ENCODE results near the gene PRCC. TPM values are rescaled to one million over a fixed set of nuclear protein-coding genes. Genes with fewer than 3 reads are reported as not detected.

The PRCC gene
- polyA plus RNA-seq, 2 of the 4 experiments (the other 2 are of a cell fraction) = 44.5 to 52.0 TPM

DNA sequence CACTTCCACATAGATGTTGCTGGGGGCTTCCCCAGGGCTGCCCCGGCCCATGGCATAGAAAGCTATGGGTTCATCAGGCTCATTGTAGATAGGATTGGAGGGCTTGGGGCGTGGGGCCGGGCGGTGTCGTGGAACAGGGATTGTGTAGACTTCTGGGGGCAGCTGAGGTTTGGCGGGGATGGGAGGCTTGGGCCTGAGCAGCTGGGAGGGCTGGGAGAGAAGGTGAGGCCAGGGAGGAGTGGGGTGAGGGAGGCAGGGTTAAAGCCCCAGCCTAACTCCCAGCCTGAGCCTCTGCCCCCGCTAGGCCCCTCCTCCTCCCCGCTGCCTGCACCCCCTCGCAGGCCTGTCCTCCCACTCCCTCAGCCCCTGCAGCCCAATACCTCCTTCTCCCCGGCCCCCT is 41.9 kb downstream of the PRCC start:
- CTCF ChIA-PET = interaction anchor here (0.7 to 27.2 kb wide), 7 partner anchors 12 to 118 kb away, joined by 3 to 480 read pairs (median 11); partner anchors contain the start of genes INSRR, LRRC71 and NTRK1
- FAIRE-seq (no peak), ATAC-seq (no peak)

DNA sequence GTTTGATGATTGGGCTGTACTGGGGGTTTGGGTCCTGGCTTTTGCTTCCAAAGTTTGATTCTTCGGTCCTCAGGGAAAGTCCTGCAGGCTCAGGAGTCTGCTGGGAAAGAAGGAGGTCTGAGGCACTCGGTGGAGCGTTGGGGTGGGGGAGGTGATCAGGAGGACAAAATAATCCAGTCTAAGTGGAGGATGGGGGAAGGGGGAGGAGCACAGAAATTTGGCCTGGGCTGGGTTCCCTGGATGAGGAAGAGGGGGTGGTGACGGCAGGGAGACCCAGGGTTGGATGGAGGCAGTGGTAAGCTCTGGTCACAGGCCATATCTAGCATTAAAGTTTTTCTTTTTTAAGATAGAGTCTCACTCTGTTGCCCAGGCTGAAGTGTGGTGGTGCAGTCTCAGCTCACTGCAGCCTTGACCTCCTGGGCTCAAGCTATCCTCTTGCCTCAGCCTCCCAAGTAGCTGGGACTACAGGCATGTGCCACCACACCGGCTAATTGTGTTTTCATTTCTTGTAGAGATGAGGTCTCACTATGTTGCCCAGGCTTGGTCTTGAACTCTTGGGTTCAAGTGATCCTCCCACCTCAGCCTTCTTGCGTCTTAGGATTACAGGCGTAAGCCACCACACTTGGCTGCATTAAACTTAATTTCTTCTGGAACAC is 42.5 kb downstream of the PRCC start:
- WGBS (ENCODE audit: missing lambda C conversion rate) = 91% methylated on average over 7 of the region's 7 CpGs
- H3K4me1 ChIP-seq = peaks cover 19% of the 10 kb centered on the region
- H3K4me3 ChIP-seq = no peak overlapping the region
- ATAC-seq (no peak), DNase-seq (ENCODE audit: low read depth in 1 of 2, low spot score in 1 of 2) (no peak), FAIRE-seq (no peak)
- POLR2A ChIA-PET = no interaction called here
- H3K27ac ChIP-seq = no peak overlapping the region
- CTCF ChIA-PET = interaction anchor here (0.8 to 27.2 kb wide), 8 partner anchors 12 to 118 kb away, joined by 3 to 480 read pairs (median 9); partner anchors contain the start of genes INSRR and NTRK1
- H3K4me2 ChIP-seq = no peak overlapping the region
- no peaks in the 10 kb centered on the region for H3K9me3 ChIP-seq
- TF ChIP-seq ESRRA (IDR thresholded peaks at IDR 0.05; ENCODE audit: borderline replicate concordance, low read length) (no peak), MAZ (IDR thresholded peaks at IDR 0.05; ENCODE audit: borderline replicate concordance, low read depth, low read length) (no peak), NFE2L2 (conservative IDR thresholded peaks at IDR 0.05; ENCODE audit: low read length) (no peak), JUNB (IDR thresholded peaks at IDR 0.05) (no peak), MYC (IDR thresholded peaks at IDR 0.05; ENCODE audit: borderline replicate concordance, low read length) (no peak), ZFP36 (IDR thresholded peaks at IDR 0.05; ENCODE audit: borderline replicate concordance, partially characterized antibody) (no peak), KDM5A (IDR thresholded peaks at IDR 0.05) (no peak), PHF8 (IDR thresholded peaks at IDR 0.05; ENCODE audit: borderline replicate concordance, low read depth) (no peak)
- TF ChIP-seq, protein P1, sequence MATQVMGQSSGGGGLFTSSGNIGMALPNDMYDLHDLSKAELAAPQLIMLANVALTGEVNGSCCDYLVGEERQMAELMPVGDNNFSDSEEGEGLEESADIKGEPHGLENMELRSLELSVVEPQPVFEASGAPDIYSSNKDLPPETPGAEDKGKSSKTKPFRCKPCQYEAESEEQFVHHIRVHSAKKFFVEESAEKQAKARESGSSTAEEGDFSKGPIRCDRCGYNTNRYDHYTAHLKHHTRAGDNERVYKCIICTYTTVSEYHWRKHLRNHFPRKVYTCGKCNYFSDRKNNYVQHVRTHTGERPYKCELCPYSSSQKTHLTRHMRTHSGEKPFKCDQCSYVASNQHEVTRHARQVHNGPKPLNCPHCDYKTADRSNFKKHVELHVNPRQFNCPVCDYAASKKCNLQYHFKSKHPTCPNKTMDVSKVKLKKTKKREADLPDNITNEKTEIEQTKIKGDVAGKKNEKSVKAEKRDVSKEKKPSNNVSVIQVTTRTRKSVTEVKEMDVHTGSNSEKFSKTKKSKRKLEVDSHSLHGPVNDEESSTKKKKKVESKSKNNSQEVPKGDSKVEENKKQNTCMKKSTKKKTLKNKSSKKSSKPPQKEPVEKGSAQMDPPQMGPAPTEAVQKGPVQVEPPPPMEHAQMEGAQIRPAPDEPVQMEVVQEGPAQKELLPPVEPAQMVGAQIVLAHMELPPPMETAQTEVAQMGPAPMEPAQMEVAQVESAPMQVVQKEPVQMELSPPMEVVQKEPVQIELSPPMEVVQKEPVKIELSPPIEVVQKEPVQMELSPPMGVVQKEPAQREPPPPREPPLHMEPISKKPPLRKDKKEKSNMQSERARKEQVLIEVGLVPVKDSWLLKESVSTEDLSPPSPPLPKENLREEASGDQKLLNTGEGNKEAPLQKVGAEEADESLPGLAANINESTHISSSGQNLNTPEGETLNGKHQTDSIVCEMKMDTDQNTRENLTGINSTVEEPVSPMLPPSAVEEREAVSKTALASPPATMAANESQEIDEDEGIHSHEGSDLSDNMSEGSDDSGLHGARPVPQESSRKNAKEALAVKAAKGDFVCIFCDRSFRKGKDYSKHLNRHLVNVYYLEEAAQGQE (IDR thresholded peaks at IDR 0.05) = no peak
- TF ChIP-seq, protein P2, sequence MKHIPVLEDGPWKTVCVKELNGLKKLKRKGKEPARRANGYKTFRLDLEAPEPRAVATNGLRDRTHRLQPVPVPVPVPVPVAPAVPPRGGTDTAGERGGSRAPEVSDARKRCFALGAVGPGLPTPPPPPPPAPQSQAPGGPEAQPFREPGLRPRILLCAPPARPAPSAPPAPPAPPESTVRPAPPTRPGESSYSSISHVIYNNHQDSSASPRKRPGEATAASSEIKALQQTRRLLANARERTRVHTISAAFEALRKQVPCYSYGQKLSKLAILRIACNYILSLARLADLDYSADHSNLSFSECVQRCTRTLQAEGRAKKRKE (CRISPR knock-in tag; IDR thresholded peaks at IDR 0.05; ENCODE audit: low read depth) = no peak
- TF ChIP-seq, protein P3, sequence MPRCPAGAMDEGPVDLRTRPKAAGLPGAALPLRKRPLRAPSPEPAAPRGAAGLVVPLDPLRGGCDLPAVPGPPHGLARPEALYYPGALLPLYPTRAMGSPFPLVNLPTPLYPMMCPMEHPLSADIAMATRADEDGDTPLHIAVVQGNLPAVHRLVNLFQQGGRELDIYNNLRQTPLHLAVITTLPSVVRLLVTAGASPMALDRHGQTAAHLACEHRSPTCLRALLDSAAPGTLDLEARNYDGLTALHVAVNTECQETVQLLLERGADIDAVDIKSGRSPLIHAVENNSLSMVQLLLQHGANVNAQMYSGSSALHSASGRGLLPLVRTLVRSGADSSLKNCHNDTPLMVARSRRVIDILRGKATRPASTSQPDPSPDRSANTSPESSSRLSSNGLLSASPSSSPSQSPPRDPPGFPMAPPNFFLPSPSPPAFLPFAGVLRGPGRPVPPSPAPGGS (IDR thresholded peaks at IDR 0.05) = no peak

More for the DNA sequence above, 41.9 kb downstream of the PRCC start:
- no peak overlapping the region for H3K4me2 ChIP-seq
- H3K4me3 ChIP-seq = no peak overlapping the region
- H3K27ac ChIP-seq = no peak overlapping the region
- TF ChIP-seq POLR2A (IDR thresholded peaks at IDR 0.05; ENCODE audit: low read length) (no peak), MAZ (IDR thresholded peaks at IDR 0.05; ENCODE audit: borderline replicate concordance, low read depth, low read length) (no peak), NFE2L2 (conservative IDR thresholded peaks at IDR 0.05; ENCODE audit: low read length) (no peak), MAFK (IDR thresholded peaks at IDR 0.05; ENCODE audit: partially characterized antibody) (no peak), ZFP36 (IDR thresholded peaks at IDR 0.05; ENCODE audit: borderline replicate concordance, partially characterized antibody) (no peak), PHF8 (IDR thresholded peaks at IDR 0.05; ENCODE audit: borderline replicate concordance, low read depth) (no peak), FOSB (CRISPR knock-in tag; IDR thresholded peaks at IDR 0.05) (no peak), NPAS2 (CRISPR knock-in tag; IDR thresholded peaks at IDR 0.05; ENCODE audit: borderline replicate concordance) (no peak), RFX5 (IDR thresholded peaks at IDR 0.05) (no peak), SMC3 (IDR thresholded peaks at IDR 0.05) (no peak), FOSL2 (IDR thresholded peaks at IDR 0.05) (no peak), FOSL2 (CRISPR knock-in tag; IDR thresholded peaks at IDR 0.05) (no peak), EHF (CRISPR knock-in tag; IDR thresholded peaks at IDR 0.05) (no peak), HEYL (CRISPR knock-in tag; IDR thresholded peaks at IDR 0.05) (no peak), KDM5A (IDR thresholded peaks at IDR 0.05) (no peak), EP300 (IDR thresholded peaks at IDR 0.05) (no peak), CEBPB (IDR thresholded peaks at IDR 0.05) (no peak)
- TF ChIP-seq, protein P3 (IDR thresholded peaks at IDR 0.05) = no peak
- TF ChIP-seq, protein P1 (IDR thresholded peaks at IDR 0.05) = no peak
- TF ChIP-seq, protein P4, sequence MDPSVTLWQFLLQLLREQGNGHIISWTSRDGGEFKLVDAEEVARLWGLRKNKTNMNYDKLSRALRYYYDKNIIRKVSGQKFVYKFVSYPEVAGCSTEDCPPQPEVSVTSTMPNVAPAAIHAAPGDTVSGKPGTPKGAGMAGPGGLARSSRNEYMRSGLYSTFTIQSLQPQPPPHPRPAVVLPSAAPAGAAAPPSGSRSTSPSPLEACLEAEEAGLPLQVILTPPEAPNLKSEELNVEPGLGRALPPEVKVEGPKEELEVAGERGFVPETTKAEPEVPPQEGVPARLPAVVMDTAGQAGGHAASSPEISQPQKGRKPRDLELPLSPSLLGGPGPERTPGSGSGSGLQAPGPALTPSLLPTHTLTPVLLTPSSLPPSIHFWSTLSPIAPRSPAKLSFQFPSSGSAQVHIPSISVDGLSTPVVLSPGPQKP (IDR thresholded peaks at IDR 0.05; ENCODE audit: low read depth, low read length) = no peak
- 96% methylated on average over 8 of the region's 10 CpGs for WGBS (ENCODE audit: missing lambda C conversion rate)
- DNase-seq (ENCODE audit: low read depth in 1 of 2, low spot score in 1 of 2) = no peak
- no peaks in the 10 kb centered on the region for H3K9me3 ChIP-seq
- POLR2A ChIA-PET = no interaction called here
- peaks cover 14% of the 10 kb centered on the region for H3K4me1 ChIP-seq

All from A549 (cell line).